CD4-positive, alpha-beta T cell treated with Interleukin-6 at 100 ng/mL for 8 hours (primary cell): ENCODE measurements around the gene TMPRSS6.

ENCODE experiments used
- DNase-seq: peaks from one replicate; pipeline ENCODE4 v3.0.0-alpha.2; 2020; ENCODE audit warnings: mixed read lengths, low spot score

TMPRSS6 gene

DNA sequence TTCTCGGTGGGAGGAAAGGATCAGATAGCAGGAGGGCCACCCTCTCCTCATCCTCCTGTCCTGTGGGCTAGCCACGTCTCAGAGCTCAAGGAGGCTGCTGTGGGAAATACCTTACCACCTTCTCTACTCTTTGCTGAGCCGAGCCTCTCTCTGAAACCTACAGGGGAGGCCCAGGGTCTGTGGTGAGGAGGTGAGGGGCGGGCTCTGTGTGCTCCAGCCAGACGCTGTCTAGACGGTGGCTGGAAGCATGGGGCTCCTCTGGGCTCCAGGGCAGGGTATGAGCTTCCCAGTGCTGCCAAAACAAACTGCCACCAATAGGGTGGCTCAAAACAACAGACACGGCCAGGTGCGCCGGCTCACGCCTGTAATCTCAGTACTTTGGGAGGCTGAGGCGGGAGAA, 5.5 kb upstream of the TMPRSS6 start:
- no peak for DNase-seq

GRCh38 chr22:37113757-37114156, 4.2 kb upstream of the TMPRSS6 start:
- no peak for DNase-seq

DNA sequence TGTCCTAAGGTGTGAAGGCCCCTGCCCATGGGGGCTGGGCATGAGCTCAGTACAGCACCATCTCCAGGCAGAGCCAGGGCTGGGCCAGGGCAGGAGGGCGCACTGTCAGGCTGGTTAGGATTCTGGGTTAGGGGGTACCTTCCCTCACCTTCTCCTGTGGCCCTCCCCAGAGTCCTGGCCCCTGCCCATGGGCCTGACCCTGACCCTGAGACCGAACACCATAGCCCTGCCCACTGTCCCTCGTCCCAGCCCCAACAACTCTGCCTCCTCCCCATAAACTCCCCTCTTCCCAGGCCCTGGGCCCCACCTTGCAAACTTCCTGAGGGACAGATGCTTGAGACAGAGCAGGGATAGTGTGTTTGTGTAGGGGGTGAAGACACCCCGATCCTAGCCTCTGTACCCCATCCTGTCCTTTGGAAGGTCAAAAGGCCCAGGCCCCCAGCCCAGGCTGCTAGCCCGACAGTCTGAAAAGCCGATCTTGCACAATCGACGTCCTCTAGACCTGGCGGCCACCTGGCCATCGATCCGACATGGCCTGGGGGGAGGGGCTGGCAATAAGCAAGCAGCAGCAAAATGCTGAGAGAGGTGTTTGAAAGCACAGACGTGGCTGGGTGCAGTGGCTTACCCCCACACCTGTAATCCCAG, 2.7 kb upstream of the TMPRSS6 start:
- no peak for DNase-seq

DNA sequence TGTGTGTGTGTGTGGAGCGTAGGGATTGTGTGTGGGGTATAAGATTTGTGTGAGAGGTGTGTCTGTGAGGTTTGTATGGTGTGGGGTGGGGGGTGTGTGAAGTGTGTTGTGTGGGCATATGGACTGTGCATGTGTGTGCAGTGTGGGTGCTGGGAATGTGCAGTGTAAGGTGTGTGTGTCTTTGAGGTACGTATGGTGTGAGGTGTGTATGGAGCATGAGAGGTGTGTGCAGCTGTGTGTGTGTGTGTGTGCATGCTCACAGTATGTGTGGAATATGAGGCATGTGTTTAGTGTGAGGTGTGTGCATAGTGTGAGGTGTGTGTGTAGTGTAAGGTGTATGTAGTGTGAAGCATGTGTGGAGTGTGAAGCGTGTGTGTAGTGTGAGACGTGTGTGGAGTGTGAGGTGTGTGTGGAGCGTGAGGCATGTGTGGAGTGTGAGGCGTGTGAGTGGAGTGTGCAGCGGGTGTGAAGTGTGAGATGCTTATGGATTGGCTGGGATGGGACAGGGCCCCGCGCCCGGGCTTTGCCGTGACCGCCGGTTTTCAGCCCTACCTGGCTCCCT, 1.7 kb upstream of the TMPRSS6 start:
- no peak for DNase-seq

DNA sequence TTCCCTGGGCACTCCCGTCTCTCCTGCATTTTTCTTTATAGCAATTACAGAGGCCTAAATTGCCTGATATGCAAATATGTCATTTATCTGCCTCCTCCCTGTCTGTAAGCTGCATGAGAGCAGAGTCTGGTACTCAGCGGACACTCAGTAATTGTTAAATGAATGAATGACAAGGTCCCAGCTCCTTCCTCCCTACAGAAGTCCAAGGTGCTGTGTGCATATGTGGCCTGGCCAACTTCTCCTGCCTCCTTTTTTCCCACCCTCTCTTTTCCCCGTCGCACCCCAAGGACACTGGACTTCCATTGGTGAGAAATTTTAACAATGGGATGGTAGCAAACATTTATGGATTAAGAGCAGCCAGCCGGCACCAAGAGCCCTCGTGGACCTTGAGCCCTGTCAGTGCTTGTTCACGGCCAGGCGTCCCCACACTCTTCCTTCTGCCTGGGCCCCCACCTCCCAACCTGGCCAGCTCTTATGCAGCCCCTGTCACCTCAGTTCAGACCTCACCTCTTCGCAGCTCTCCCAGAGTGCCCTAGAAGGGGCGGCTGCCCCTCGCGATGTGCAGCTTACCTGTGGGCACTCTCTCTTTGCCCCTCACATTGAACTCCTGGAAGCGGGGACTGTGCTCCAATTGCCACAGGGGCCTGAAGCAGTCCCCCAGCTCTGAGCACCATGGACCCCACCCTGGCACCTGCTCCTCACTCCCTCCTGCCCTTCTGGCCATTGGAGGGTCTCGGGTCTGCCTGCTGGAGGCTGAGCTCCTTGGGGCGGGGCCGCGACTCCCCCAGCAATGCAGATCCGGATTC, 1.5 kb downstream of the TMPRSS6 start:
- no peak for DNase-seq

GRCh38 chr22:37105990-37106389, 3.5 kb downstream of the TMPRSS6 start:
- no peak for DNase-seq

DNA sequence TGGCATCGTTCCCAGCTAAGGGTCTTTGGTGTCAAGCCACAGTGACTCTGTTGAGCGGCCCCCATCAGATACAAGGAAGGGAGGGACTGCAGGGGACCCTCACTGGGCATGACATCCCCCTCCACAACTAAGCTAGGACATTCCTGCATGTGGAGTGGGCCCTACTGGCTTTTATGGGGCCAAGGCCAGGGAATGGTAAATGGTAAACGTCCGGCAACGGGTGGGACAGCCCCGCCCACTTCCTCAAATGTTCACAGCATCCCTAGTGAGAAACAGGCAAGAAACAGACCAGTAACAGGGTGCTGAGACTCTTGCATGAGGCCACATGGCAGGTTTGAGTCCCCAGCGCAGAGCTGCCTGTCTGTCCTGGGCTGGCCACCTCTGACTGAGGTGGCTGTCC, 4.4 kb downstream of the TMPRSS6 start:
- no peak for DNase-seq

- DNase-seq: no peak
Observed at GRCh38 chr22:37103656-37104452, 5.7 kb downstream of the TMPRSS6 start.

DNA sequence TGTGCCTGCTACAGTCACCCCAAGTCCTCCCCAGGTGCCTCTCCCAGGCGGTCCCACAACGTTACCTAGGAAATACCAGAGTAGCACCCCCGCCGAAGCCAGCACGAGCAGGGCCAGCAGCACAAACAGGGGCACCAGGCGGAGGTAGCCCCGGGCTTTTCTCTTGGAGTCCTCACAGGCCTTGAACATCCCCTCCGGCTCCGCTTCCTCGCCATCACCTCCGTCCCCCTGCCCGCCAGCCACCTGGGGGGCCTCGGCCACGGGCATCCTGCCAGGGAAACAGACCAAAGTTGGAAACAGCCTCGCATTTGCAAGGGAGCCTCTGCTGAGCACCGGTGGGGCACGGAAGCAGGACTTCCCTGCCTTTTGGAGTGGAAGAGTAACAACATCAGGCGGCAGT, 6.4 kb downstream of the TMPRSS6 start:
- no peak for DNase-seq

GRCh38 chr22:37101311-37102066, 8.0 kb downstream of the TMPRSS6 start:
- DNase-seq: no peak

DNA sequence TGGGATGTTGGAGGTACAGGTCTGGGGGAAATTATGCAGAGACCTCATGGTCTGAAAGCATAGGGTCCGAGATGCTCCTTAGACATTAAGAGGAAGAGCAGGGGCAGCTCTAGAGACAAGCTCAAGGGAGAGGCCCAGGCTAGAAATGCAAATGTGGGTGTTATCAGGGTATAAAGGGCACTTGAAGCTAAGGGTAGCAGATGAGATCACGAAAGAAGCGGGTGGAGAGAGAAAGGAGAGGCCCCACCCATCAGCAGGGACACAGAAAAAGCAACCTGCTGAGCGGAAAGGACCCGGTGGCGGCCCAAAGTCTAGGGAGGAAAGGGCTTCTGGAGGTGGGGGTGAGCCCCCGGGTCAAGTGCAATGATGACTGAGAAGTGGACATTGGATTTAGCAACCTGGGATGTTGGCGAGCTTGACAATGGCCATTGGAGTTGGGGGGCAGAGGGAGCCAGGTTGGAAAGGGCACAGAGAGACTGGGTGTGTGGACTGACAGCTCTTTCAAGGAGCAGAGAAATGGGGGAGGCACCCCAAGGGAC, 8.9 kb downstream of the TMPRSS6 start:
- DNase-seq: no peak

- no peak for DNase-seq
Observed at GRCh38 chr22:37098976-37099591, 10.4 kb downstream of the TMPRSS6 start.

DNA sequence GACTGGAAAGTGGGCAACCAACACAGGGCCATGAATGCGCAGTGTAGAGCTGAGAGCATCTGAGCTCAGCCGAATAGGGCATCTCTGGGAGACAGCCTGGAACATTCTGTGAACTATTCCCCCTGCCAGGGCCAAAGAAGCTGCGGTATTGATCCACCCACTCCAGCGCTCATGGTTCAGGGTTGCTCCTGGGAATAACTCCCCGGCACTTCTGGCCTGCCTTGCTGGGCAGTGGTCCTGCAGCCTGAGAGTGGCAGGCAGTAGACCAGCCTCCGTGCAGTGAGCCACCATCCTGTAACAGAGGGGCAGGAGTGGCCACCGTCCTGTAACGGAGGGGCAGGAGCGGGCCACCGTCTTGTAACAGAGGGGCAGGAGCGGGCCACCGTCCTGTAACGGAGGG, 12.2 kb downstream of the TMPRSS6 start:
- no peak for DNase-seq

DNA sequence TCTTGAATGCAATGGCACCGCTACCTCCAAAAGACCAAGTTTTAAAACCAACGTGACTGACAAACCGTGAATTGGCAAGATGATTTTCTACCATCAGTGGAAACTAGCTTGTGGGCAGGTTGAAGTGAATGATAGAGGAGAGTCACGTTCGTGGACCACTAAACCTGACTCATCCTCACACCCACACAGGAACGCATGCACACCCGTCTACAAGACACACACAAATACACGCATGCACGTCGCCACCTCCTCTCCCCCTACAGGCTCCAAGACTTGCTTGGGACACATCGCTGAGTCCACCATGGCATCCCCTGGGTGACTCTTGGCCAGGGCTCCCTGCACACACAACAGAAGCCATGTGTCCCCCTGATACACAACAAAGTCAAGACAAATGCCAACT, 14.4 kb downstream of the TMPRSS6 start:
- DNase-seq: no peak

DNA sequence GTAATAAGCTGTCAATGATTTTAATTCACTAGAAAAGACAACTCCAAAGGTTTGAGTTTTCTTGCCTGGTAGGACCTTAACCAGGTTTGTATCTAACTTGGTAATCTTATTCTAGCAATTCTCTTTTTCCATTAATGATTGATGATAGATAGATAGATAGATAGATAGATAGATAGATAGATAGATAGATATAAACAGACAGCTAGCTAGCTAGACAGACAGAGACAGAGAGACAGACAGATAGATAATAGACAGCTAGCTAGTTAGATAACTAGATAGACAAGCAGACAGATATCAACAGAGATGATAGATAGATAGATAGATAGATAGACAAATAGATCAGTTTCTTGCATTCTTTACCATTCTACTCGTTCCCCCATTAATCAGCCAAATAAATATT, 15.3 kb downstream of the TMPRSS6 start:
- DNase-seq: no peak

DNA sequence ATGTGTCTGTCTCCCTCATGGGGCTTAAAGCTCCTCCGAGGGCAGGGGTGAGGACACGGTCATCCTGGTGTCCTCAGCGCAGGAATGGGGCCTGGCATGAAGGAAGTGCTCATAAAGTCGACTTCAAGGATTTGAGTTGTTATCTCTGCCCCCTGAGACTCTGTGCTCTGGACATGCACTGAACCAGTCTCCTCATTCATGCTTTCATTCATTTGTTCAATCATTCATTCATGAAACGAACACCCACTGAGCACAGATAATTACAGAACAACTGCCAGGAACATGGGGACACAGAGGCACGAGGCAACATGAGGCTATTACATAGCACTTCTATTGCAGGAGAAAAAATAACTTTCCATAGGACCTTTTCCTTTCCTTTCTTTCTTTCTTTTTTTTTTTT, 16.5 kb downstream of the TMPRSS6 start:
- DNase-seq: no peak

GRCh38 chr22:37091994-37092393, 17.5 kb downstream of the TMPRSS6 start:
- no peak for DNase-seq

- no peak for DNase-seq
Observed at GRCh38 chr22:37090920-37091695, 18.4 kb downstream of the TMPRSS6 start.

- no peak for DNase-seq
Observed at GRCh38 chr22:37089434-37089833, 20.1 kb downstream of the TMPRSS6 start.

DNA sequence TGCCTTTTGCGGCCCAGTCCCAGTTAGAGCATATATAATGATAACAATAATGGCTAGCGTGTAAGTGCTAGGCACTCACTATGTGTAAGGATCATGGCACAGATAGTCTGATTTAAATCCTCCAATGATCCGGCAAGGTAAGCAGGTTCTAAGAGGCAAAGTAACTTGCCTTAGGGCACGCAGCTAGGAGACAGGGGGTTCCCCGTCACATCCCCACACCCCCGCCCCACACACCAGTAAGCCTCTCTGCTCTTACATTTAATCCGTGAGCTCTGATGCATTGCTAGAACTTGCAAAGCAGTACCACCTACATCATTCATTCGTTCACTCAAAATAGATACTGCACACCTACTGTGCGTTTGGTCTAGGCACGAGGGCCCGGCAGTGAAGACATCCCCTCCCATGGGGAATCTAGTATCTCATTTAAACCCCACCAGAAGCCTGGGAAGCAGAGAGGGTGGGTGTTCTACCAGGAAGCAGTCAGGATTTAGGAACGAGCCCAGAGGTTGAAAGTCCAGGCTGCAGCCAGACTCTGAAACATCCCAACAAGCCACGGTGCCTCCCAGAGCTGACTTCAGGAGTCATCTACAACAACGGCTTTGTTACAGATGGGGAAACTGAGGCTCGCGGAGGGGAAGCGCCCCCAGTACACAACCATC, 20.6 kb downstream of the TMPRSS6 start:
- no peak for DNase-seq
